IPS DF 4.7 (cell line): ENCODE data around the gene RAD50.
"Not testable (repeated sequence)": the region's sequence is repeated elsewhere in the genome, so short reads cannot be mapped to it uniquely, and the experiment has no call there.

ENCODE experiments used
- DNase-seq: peaks from one replicate; pipeline ENCODE4 v3.0.0-alpha.2; 2013; ENCODE audit warnings: low spot score; ENCODE audit errors: extremely low read depth

RAD50 gene

DNA sequence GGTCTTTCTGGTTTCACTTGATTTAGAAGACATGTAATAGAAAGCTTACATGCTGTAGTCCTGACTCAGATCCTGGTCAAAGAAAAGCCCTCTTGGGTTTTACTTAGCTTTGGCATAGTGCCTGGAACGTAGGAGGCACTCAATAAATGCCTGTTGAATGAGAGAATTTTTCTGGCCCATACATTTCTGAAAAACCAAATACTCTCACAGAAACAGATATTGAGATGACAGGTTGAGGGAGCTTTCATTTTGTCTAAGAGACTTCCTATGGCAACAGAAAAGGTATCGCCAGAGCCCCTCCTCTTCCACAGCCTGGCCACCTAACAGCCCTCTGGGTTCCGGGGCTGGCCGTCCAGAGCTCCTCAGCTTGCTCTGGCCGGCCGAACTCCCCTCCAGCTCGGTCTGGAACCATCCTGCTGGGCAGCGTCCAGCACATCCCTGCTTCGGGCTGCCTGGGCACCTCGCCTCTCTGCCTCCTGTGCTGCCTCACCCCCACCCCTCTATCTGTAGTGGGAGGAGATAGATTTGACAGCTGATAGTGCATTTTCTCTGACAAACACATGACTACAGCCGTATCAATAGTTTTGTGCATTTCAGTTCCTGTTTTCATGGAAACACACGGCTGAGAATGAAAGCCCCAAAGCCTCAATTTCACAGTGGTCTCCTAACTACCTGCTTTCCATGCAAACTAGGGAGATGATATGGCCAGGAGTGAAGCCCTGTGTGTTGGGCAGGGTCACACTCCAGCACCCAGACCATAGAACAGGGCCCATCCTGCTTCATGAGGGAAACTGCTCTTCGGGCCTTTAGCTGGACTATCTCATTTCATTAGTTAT is 118.1 kb downstream of the RAD50 start:
- no peak for DNase-seq

DNA sequence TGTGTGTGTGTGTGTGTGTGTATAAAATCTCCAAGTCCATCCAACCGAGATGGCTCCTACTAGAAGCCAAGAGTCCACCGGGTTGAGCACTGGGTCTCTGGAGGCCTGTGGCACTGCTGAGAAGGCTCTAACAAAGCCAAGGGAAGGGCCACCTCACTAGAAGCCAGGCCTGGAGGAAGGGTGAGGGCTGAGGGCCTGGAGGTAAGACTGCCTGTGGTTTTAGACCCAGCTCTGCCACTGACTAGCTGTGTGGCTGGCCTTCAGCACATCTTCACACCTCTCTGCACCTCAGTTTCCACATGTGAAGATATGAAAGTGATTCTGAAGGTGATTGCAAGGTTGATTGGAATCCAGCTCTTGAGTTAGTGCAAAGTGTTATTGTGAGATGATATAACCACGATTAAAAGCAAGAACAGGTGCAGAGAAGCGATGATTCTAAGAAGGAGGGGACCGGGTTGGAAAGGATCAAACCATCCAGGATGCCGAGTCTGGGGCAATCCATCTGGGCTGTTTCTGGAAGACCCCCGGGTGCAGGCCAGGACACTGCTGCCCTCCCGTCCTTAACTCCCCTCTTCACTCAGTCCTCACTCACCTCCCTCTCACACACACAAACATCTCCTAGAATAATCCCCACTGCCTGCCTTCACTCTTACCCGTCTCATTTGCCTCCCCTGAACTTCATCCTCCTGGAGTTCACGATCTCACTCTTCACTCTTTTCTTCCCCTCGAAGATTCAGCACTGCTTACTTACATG is 119.3 kb downstream of the RAD50 start:
- no peak for DNase-seq

DNA sequence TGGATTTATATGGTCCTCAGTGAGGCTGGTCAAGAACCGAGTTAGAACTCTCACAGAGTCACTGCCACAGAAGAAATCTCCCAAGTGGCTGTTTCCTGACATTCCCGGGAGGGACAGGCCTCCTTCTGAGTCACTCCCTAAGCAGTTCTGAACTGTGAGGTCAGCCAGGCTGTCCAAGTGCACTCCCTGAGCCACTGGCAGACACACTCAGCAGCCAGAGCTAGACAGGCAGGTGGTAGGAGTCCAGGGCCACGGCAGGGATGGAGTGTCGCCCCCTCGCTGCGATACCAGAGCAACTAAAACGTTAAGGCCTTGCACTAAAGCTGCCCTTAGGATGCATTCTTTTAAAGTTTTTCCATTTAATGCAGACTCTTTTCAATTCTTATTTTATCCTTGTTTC is 120.4 kb downstream of the RAD50 start:
- DNase-seq: no peak

DNA sequence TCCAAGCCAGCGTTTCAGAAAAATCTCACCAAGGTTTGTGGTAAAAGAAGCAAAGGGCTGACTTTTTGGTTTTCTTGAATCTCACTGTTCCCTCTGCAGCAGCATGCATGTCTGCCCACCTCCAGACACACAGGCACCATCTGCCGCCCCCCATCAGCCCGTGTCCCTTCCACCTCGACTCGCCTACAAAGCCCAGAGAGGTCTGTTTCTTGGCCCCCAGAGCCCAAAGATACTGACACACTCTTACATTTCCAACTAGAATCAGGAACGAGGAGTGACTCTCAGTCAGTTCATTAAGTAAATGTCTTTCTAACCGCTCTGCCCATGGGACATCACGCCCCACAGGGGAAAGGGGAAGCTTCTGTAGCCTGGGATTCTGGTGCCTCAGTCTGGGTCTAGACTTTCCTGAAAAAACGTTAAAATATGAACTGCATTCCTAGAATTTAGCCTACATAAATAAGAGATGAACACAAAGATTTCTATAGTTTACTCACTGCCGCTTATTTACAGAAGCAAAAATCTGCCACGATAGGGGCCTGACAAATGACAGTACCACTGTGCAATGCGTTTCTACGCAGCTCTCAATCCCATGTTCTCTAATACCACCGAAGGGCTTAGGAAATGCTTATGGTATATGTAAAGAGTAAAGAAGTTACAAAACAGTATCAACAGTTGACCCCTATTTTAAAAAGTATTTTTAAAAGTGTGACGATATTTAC is 121.1 kb downstream of the RAD50 start:
- no peak for DNase-seq

DNA sequence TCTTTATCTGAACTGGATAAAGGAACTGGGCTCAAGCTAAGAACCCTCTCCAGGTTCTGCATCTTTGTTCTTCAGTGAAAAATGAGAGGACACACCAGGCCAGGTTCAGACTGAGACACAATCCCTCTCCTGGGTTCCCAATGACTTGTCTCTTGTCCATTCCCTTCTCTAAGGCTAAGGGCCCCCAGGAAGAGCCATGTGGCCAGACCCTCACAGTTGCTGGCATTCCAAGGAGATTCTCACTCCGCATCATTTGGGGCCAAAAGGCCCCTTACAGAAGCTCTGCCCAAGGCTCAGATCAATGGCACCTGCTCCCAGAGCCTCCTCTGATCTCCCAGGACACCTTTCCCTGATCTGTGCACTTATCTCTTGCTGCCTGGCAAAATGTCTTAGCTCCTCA is 122.0 kb downstream of the RAD50 start:
- DNase-seq: no peak

- DNase-seq: no peak
These were observed 122.4 kb downstream of the RAD50 start for GRCh38 chr5:132679166-132679565.

GRCh38 chr5:132679717-132680380 is 123.1 kb downstream of the RAD50 start:
- DNase-seq: no peak

DNA sequence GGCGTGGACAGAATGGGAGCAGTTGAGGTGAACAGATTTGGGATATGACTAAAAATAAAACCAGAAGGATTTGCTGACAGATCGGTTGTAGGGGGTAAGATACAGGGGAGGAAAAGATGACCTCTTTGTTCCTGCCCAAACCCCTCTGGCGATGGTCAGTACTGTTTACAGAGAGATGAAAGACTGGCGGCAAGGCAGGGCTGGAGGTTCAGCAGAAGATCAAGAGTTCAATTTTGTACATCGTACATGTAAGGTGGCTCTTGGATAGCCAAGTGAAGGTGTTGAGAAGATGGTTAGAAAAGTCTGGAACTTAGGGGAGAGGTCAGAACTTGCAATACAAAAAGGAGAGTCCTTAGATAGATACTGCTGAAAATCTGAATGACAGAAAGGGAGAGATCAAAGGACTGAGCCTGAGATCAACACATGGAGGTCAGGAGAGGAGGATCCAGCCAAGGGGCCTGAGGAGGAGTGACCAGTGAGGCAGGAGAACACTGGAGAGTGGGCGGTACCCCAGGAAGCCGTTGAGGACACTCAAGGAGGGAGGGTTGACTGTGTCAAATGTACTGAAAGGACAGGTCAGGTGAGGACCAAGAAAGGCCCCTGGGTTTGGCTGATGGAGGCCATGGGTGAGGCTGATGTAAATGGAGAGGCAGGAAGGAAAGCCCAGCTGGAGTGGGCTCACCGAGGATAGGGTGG is 124.2 kb downstream of the RAD50 start:
- no peak for DNase-seq

DNA sequence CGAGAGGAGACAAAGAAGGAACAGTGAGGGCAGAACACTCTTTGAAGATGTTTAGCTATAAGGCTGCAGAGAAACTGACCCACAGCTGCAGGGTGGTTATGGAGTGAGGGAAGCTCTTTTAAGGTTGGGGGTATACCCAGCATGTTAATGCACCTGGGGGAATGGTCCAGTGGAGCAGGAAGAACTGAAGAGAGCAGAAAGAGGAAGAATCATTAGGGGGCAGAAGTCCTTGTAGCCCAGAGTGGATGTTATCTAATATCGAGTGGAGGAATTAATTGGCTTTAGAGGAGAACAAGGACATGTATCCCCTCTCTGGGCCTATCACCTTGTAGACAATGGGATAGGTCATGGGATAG is 124.7 kb downstream of the RAD50 start:
- DNase-seq: no peak

GRCh38 chr5:132681983-132682382 is 125.2 kb downstream of the RAD50 start:
- DNase-seq: no peak

DNA sequence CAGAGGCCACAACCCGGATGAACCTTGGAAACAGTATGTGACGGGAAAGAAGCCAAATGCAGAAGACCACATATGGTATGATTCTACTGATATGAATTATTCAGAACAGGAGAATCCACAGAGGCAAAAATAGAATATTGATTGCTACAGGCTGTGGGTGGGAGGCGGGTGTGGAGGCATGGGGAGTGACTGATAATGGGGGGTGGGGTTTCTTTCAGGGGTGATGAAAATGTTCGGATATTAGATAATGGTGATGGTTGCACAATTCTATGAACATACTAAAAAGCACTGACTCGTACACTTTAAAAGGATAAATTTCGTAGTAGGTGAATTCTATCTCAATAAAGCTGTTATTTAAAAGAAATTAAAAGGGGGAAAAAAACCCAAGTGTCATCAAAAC is 127.7 kb downstream of the RAD50 start:
- DNase-seq: no peak

GRCh38 chr5:132684922-132685720 is 128.3 kb downstream of the RAD50 start:
- no peak for DNase-seq

- DNase-seq: no peak
These were observed 129.4 kb downstream of the RAD50 start for GRCh38 chr5:132686193-132686592.

GRCh38 chr5:132687995-132688394 is 131.2 kb downstream of the RAD50 start:
- no peak for DNase-seq

DNA sequence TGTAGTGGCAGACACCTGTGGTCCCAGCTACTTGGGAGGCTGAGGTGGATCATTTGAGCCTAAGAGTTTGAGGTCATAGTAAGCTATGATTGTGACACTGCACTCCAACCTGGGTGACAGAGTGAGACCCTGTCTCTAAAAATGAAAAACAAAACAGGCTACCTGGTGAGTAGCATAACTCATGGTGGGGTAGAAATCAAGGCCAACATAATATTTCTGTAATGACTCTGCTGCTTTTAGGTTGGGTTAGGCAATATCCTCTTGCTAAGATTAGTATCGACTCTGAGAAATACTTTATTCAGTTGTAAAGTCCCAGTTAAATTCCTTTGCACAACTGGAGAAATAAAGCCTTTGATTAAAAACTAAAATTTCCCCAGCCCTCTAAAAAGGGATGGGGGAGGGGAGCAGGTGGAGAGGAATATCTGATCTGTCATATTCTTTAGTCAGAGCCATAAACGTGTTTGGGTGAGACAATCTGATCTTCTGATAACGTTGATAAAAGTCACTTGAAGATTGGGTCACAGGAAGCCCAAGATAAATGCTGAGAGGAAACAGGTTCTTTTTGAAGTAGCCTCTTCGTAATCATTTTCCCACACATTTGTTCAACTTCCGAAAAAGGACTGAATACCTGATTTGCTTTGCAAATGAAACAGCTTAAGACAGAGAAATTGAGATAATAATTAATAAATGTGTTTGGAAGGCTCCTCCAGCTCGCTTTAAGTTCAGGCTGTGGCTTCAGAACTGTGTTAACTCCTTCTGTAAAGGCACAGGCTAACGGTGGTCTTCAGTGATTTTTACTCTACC is 132.0 kb downstream of the RAD50 start:
- no peak for DNase-seq

GRCh38 chr5:132689513-132689912 is 132.7 kb downstream of the RAD50 start:
- no peak for DNase-seq

- no peak for DNase-seq
These were observed 133.4 kb downstream of the RAD50 start for GRCh38 chr5:132690156-132690555.

- not testable (repeated sequence) for DNase-seq
These were observed 135.2 kb downstream of the RAD50 start for GRCh38 chr5:132691755-132692631.

DNA sequence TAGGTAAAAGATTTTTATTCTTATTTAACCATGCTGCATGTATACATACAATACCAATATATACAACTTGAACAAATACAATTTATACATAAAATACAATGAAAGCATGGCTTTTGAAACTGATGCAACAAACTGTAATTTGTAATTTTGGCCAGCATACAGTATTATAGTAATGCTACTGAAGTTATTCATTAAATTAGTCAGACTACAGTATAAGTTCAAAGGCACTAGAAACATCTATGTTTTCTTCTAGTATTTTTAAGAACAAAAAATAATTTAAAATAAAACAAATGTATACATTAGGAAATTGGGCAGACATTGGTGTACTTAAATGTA is 135.8 kb downstream of the RAD50 start:
- DNase-seq: no peak
